GM19193 (cell line): ENCODE measurements around the gene SRC.

Experiments used
- POLR2A ChIP-seq: IDR thresholded peaks from 4 replicates; pipeline ENCODE4 v1.6.1; 2011; ENCODE audit not compliant: insufficient read depth, insufficient read length; ENCODE audit errors: extremely low read depth

The SRC gene

DNA sequence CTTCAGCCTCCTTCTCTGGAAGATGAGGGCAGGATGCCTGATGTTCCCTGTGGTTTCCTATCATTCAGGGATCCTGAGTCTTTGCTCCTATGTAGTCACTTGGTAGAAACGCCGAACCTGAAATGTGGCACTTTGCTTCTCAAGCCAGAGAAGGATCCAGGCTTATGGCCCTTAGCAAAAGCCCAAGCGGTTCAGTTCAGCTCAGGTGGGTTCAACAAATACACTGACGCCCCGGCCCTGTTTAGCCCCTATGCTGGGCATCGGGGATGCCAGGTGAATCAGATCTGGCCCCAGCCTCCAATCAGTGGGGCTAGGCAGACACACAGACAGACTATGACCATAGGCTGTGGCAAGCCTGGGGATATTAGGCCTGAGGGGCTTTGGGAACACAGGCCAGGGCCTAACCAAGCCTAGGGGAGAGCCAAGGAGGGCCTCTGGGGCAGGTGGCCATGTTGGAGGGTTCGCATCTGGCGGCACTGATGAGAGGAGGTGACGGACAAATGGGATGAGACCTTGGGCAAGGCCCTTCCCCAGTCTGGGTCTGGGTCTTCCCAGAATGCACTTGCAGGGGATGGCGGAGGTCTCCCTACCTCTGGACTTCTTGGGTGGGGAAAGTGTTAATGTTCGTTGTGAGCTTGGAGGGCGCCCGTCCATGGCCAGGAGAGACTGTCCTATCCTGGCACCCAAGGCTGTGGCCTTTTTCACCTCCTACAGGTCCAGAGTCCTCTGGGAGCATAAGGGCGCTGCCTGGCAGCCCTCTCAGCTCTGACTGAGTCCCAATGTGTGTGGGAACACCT, 17.6 kb upstream of the SRC start:
- no peak for TF ChIP-seq POLR2A

DNA sequence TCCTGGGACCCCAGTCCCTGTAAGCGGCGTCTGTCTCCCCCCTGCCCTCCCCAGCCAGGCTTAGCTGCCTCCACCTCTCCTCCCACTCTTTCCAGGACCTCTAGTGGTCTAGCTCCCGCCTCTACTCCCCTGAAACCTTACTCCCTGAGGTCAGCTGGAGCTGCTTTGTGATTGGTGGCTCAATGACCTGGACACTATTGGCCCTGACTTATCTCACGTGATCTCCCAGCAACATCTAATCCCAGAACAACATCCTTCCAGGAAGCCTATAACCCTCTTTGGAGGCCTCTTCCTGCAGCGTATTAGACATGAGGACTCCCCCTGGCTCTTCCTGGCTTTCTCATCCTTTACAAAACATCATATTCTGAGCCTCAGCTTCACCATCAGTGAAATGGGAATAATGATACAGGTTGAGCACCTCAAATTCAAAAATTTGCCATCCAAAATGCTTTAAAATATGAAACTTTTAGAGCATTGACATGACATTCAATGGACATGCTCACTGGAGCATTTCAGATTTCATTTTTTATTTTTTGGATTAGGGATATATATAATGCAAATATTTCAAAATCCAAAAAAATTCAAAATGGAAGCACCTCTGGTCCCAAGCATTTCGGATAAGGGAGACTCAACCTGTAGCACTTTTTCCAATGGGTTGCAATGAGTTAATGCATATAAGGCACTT, 16.3 kb upstream of the SRC start:
- TF ChIP-seq POLR2A = no peak

DNA sequence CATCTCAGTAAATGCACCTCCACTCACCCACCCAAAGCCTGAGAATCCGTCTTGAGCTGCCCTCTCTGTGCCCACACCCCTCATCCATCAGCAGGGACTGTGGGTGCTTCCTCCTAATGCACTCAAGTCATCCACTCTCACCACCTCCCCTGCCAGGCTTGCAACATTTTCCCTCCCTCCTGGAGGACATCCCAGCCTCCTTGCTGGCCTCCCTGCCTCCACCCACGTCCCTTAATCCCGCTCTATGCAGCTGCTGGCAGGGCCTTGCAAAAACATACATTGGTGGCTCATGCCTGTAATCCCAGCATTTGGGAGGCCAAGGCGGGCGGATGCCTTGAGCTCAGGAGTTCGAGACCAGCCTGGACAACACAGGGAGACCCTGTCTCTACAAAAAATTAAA, 15.6 kb upstream of the SRC start:
- no peak for TF ChIP-seq POLR2A

DNA sequence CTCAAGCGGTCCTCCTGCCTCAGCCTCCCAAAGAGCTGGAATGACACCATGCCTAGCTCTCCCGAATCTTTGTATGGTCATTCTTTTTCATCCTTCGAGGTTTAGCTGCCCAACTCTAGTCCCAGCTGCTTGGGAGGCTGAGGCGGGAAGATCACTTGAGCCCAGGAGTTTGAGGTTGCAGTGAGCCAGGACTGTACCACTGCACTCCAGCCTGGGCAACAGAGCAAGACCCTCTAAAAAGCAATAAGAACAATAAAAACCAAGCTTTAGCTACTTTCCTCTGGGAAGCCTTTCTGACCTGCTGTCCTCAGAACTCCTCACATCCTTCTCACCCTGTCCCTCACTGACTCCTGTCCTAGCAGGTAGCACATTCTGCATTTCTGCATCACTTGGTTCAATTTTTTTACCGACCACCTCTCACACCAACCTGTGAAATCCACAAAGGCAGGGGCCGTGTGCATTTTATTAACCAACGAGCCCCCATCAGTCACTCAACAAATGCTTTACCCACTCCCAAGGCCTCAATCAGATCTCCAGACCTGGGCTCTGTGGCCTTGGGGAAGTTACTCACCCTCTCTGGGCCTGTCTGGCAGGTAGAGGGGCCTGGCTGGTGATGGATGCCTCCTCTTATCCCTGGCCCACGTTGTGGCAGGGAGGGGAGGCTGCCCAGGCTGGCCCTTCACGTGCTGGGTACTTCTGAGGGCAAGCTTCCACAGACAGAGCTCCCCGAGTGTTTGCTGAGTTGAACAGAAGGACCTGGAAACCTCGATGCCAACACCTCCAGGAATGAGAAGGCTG, 14.7 kb upstream of the SRC start:
- no peak for TF ChIP-seq POLR2A

DNA sequence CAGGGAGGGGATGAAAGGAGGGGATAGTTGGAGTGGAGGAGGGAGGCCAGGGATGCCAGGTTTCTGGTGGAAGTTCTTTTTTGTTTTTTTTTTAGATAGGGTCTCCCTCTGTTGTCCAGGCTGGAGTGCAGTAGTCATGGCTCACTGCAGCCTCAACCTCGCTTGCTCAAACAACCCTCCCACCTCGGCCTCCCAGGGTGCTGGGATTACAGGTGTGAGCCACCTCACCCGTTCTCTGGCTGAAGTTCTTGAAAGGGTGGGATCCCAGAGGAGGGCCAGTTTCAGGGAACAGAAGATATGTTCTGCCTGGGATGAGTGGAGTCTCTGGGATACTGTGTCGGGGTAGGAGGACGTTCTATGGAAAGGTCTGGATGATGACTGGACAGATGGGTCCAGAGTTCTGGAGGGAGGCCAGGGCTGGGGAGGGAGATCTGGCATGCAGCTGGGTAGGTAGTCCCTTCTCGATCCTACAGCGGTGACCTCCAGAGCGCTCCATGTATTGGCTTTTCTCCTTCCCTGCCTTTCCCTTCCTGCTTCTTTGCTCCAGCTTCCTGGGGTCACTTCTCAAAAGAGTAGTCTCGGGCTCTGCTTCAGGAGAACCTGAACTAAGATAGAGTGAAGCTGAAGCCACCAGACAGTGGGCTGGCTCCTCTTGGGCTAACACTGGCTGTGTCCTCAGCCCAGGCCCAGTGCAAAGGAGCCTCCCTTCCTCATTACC, 12.7 kb upstream of the SRC start:
- no peak for TF ChIP-seq POLR2A

DNA sequence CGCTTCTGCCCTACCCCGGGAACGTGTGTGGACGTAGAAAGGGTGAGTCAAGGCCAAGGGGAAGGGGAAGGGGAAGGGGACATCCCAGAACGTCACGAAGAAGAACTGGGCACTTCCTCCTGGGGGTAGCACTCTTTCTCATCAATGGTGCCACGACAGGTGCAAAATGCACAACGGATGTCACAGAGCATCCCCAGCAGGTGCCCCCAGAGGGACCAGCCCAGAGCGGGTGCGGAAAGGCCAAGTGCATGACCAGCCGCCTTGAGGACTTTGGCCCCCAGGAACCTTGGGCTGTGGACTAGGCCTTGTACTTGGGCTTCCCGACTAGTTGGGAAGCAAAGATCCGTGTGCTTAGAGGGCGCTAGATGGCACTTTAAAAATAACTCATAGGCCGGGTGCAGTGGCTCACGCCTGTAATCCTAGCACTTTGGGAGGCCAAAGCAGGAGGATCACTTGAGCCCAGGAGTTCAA, 12.1 kb upstream of the SRC start:
- no peak for TF ChIP-seq POLR2A

DNA sequence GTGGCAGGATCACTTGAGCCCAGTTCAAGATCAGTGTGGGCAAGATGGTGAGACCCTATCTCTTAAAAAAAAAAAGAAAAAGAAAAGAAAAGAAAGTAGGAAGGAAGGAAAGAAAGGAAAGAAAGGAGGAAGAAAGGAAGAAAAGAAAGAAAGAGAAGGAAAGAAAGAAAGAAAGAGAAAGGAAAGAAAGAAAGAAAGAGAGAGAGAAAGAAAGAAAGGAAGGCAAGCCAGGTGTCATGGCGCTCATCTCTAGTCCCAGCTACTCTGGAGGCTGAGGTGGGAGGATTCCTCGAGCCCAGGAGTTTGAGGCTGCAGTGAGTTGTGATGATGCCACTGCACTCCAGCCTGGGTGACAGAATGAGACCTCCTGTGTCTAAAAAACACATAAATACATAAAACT, 11.5 kb upstream of the SRC start:
- no peak for TF ChIP-seq POLR2A

DNA sequence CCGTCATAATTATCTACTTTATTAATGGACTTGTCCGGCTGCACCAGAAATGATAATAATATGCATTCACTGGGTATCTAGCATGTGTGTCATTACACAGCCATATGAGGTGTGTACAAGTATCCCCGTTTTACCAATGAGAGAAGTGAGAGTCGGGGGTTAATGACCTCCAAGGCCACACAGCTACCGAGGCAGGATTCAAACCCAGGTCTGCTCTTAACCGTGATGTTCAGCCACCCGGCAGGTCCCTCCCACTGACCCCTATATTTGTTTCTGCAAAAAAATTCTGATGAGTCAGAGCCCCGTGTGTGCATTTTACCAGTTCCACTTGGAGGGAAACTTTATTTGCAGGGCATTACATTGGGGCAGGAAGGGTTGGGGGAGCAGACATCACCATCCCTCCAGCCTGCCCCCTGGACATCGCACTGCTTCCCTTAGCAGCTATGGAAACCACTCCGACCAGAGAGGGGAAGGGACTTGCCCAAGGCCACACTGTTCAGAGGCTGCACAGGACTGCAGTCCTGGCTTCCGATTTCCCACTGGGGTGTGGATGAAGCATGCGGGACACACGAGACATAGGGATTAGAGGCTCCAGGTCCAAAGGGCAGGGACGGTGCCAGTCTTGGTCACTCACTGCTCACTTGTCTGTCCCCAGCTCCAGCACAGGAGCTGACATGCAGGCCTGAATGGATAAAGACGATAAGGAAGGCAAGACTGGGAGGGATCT, 10.1 kb upstream of the SRC start:
- no peak for TF ChIP-seq POLR2A

DNA sequence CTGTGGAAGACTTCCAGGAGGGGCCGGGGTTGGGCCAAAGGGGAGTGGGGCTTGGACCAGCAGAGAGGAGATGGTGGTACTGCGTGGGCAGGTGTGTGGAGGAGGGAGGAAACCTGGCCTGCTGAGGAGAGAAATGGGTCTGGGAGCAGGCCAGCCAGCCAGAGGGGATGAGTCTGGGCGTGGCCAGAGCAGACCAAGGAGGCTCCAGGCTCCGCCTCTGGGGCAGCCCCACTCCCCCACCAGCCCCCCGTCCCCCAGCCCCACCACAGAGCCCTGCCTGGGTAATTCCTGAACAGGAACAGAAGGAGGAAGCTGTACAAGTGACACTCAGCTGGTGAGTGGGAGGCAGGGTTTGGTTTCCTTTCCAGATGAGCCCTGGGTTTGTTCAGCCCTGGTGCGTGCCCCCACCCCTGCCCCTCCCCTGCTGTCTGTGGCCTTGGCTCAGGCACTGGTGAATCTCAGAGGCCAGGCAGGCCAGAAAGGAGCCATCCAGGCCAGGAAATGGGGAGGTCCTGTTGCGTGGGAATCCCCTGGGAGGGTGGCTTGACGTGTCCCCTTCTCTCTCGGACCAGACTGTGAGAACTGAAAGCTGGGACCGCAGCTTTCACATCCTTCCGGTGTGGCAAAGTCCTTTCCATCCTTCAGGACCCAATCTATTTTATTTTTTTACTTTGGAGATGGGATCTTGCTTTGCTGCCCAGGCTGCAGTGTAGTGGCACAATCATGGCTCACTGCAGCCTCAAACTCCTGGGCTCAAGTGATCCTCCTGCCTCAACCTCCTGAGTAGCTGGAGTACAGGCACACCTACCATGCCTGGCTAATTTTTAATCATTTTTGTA, 9.4 kb upstream of the SRC start:
- no peak for TF ChIP-seq POLR2A

DNA sequence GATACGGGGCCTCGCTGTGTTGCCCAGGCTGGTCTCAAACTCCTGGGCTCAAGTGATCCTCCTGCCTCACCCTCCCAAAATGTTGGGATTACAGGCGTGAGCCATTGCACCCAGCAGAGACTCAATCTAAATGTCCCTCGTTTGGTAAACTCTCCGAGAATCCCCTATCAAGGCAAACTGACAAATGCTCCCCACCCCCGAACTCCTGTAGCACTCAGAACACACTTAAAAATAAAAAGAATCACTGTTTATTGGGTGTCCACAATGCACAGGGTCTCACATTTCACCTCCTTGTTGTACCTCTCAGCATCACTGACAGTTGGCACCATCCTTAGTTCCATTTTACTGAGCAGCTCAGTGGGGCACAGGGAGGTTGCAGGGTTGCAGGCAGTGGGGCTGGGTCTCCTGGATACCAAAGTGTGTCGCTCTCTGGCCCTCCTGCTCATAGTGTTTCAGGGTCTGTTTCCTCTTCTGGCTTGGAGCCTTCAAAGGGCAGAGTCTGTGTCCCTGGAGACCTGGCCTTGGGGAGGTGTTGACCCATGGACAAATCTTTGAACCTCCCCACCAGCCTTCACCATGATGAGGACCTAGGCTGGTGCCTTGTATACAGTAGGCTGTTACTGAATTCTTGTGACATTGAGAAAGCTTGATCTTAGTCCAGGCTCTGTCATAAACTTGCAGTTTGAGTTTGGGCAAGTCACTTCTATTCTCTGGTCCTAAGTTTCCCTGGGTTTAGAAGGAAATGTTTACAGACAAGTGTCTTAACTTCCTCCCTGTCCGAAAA, 8.5 kb upstream of the SRC start:
- TF ChIP-seq POLR2A = no peak

DNA sequence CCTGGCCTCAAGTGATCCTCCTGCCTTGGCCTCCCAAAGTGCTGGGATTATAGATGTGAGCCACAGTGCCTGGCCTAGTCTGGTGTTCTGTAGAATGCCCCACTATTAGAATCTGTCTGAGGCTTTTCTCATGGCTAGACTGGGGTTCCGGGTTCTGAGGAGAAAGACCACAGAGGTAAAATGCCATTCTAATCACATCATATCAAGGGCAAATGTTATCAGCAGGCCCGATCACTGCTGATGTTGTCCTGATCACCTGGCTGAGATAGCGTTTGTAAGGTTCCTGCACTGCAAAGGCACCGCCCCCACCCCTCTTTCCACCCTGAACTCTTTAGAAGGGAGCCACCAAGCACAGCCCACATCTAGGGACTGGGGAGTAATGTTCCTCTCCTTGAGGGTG, 6.7 kb upstream of the SRC start:
- TF ChIP-seq POLR2A = no peak

DNA sequence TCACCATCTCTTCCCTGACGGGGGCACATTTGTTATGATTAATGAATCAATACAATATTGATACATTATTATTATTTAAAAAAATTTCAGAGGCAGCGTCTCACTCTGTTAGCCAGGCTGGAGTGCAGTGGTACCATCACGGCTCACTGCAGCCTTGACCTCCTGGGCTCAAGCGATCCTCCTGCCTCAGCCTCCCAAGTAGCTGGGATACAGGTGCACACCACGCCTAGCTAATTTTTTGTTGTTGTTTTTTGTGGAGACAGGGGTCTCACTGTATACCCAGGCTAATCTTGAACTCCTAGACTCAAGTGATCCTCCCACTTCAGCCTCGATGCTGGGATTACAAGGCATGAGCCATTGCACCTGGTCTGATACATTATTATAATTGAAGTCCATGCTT, 4.9 kb upstream of the SRC start:
- no peak for TF ChIP-seq POLR2A

DNA sequence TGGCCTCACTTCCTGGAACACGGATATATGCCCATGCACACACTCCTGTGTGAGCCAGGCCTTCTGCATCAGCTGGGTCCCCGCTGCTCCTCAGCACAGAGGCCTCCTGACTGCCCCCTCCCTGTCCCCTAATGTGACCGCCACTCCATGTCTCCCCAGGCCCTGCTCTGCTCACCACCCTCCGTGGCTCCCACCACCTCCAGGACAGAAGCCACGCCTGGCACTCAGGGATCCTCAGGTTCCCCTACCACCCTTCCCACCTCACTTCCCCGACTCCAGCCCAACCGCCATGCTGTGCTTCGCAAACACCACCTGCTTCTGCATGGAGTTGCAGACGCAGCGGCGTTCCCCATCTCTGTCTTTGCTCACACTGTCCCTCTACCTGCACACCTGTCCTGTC, 4.3 kb upstream of the SRC start:
- no peak for TF ChIP-seq POLR2A
